Erythroblast (primary cell): ENCODE results near the gene PPARGC1A.

ENCODE experiments used
- GATA1 ChIP-seq: IDR thresholded peaks from 2 replicates; pipeline ENCODE4 v1.6.1; 2011; ENCODE audit warnings: low read depth, mild to moderate bottlenecking, control low read depth, low read length, moderate library complexity
- POLR2A ChIP-seq: IDR thresholded peaks from 2 replicates; pipeline ENCODE4 v1.6.1; 2011; ENCODE audit warnings: mild to moderate bottlenecking, low read length

DNA sequence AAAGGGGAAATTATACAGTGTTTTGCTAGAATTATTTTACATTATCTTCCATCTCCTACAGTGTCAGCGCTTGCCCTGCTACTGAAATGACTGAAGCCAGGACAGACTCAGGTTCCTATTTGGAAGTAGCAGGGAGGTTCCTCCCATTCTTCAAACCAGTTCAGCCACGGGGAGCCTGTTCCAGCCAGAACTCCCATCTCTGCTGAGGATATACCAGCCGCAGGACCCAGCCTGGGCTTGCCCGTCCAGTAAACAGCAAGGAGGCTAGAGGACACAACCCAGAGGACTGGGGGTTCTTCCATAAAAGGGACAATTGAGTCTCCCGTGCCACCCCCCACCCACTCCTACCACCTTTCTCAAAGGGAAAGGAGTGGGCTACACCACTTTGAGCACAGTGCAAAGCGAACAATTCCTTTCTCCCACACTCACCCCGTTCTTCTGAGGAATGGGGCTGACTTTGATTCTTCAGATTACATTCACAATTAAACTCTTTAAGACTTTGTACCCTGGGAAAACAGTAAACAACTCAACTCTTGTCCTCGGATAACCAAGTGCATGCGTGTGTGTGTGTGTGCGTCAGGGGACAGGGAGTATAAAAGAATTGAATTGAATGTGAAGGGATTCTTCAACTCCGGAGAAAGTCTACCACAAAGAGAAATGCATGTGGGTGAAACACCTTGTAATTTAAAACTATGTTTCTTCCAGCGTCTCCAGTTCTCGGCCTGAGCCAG lies 31.0 kb upstream of the PPARGC1A start:
- TF ChIP-seq POLR2A (no peak), GATA1 (no peak)
